Measurements from ENCODE around the gene POLN. TPM values are rescaled to one million over a fixed set of nuclear protein-coding genes. Genes with fewer than 3 reads are reported as not detected.
"Not testable (repeated sequence)": the region's sequence is repeated elsewhere in the genome, so short reads cannot be mapped to it uniquely, and the experiment has no call there.

The POLN gene
- total RNA-seq, 4 donors from 2014 or later = 0.27 to 2.6 (median 1.4) TPM

GRCh38 chr4:2226261-2226660 is 15.7 kb downstream of the POLN start:
- Histone ChIP-seq H3K9me3 (no peaks in the 10 kb centered on the region), H3K4me1 (no peaks in the 10 kb centered on the region), H3K4me3 (no peak overlapping the region), H3K27me3 (no peaks in the 10 kb centered on the region), H3K27ac (no peak overlapping the region), H3K36me3 (peaks cover 0 to 4% (median 0%) of the 10 kb centered on the region in 4 donors)
- TF ChIP-seq EP300 (IDR thresholded peaks at IDR 0.05; ENCODE audit: low read depth) (no peak), POLR2A (IDR thresholded peaks at IDR 0.05) (no peak), POLR2AphosphoS5 (IDR thresholded peaks at IDR 0.05) (no peak)
- TF ChIP-seq, protein P1, sequence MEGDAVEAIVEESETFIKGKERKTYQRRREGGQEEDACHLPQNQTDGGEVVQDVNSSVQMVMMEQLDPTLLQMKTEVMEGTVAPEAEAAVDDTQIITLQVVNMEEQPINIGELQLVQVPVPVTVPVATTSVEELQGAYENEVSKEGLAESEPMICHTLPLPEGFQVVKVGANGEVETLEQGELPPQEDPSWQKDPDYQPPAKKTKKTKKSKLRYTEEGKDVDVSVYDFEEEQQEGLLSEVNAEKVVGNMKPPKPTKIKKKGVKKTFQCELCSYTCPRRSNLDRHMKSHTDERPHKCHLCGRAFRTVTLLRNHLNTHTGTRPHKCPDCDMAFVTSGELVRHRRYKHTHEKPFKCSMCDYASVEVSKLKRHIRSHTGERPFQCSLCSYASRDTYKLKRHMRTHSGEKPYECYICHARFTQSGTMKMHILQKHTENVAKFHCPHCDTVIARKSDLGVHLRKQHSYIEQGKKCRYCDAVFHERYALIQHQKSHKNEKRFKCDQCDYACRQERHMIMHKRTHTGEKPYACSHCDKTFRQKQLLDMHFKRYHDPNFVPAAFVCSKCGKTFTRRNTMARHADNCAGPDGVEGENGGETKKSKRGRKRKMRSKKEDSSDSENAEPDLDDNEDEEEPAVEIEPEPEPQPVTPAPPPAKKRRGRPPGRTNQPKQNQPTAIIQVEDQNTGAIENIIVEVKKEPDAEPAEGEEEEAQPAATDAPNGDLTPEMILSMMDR (IDR thresholded peaks at IDR 0.05) = no peak
- in situ Hi-C loops (cut with MboI; ENCODE audit: low pct_ligation_motif_present in 1 of 4, low pct_unique_long_range_greater_than_20kb in 1 of 4, low sequenced_read_pairs in 3 of 4) (loop anchor here in 3 of 4 donors (10.0 to 25.0 kb wide), 4 partner anchors 49 to 236 kb away; partner anchors contain the start of genes CFAP99 (in 1 of the 3), RNF4 (in 1 of the 3) and ZFYVE28 (in 1 of the 3)), intact Hi-C loops (cut with DNase I; ENCODE audit: low total_unique reads) (no loop called here)
- WGBS, 2 donors (ENCODE audit: low coverage in 1 of 2) = 80 to 100% methylated on average over 2 of the region's 2 CpGs
- DNase-seq = no peak

DNA sequence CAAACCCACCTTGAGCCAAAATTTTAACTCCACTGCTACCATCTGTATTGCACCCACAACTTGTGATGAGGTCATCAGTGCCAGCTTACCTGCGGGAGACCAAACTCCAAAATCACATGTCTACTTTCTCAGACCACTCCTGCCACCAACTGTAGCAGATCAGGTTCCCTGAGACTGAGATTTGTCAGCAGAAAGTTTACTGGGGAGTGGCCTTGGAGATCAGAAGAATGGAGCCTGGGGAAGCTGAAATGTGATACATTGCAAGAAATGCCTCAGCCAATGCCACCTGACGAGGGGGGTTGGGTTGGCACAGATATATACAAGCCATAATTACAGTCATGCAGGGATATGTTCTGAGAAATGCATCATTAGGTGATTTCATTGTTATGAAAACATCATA is 19.1 kb downstream of the POLN start:
- Histone ChIP-seq H3K4me1 (no peaks in the 10 kb centered on the region), H3K36me3 (no peaks in the 10 kb centered on the region), H3K9me3 (no peaks in the 10 kb centered on the region), H3K27me3 (no peaks in the 10 kb centered on the region), H3K27ac (no peak overlapping the region), H3K4me3 (no peak overlapping the region)
- in situ Hi-C loops (cut with MboI; ENCODE audit: low pct_ligation_motif_present in 1 of 4, low pct_unique_long_range_greater_than_20kb in 1 of 4, low sequenced_read_pairs in 3 of 4) = loop anchor here in 3 of 4 donors (10.0 to 25.0 kb wide), 3 partner anchors 52 to 222 kb away; no protein-coding TSS in a partner anchor
- no peak for DNase-seq
- intact Hi-C loops (cut with DNase I; ENCODE audit: low total_unique reads) = no loop called here
- WGBS, 2 donors (ENCODE audit: low coverage in 1 of 2) = 93% methylated on average over 2 of the region's 2 CpGs; no CpG with 5 or more reads in 1 of the 2 donors
- TF ChIP-seq POLR2A (IDR thresholded peaks at IDR 0.05) (no peak), POLR2AphosphoS5 (IDR thresholded peaks at IDR 0.05) (no peak), EP300 (IDR thresholded peaks at IDR 0.05; ENCODE audit: low read depth) (no peak)
- TF ChIP-seq, protein P1 (IDR thresholded peaks at IDR 0.05) = no peak

- in situ Hi-C loops (cut with MboI; ENCODE audit: low pct_ligation_motif_present in 1 of 4, low pct_unique_long_range_greater_than_20kb in 1 of 4, low sequenced_read_pairs in 3 of 4) = loop anchor here in 3 of 4 donors (10.0 to 25.0 kb wide), 3 partner anchors 53 to 223 kb away; no protein-coding TSS in a partner anchor
- H3K27me3 ChIP-seq; H3K9me3 ChIP-seq; H3K27ac ChIP-seq; H3K4me1 ChIP-seq; intact Hi-C loops (cut with DNase I; ENCODE audit: low total_unique reads); H3K4me3 ChIP-seq; DNase-seq; H3K36me3 ChIP-seq: not testable (repeated sequence)
- 78% methylated on average over 4 of the region's 4 CpGs; no CpG with 5 or more reads in 1 of the 2 donors for WGBS, 2 donors (ENCODE audit: low coverage in 1 of 2)
Measured at GRCh38 chr4:2221378-2221777, 20.5 kb downstream of the POLN start.

DNA sequence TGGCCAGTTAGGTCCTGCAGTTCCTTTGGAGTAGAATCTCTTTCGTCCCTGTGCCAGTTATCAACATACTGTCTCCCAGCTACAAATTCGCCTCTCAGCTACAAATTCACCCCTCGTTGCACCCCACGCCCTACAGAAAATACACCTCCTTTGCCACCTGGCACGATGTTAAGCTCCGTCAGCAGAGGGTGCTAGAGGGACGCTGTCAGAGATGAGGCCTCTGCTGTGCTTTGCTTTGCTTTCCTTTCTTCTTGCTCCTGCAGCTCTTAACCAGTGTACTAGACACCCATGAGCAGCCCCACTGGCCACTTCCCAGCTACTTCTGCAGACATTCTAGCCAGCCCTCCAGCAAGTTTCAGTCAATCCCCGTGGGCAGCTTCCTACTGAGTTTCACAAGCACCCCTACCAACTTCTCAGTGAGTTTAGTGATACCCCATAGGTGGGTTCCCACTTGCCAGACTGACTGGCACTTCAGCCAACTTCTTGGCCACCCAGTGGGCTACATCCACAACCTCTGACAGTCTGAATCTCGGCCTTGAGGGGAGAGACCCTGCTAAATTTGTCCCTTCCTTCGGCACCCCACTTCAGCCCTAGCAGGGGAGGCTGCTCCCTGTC is 21.8 kb downstream of the POLN start:
- TF ChIP-seq EP300 (IDR thresholded peaks at IDR 0.05; ENCODE audit: low read depth) (no peak), POLR2AphosphoS5 (IDR thresholded peaks at IDR 0.05) (no peak), POLR2A (IDR thresholded peaks at IDR 0.05) (no peak)
- TF ChIP-seq, protein P1 (IDR thresholded peaks at IDR 0.05) = peak; percentile 79 to 82 (median 79)
- in situ Hi-C loops (cut with MboI; ENCODE audit: low pct_ligation_motif_present in 1 of 4, low pct_unique_long_range_greater_than_20kb in 1 of 4, low sequenced_read_pairs in 3 of 4) (loop anchor here in 3 of 4 donors (10.0 to 25.0 kb wide), 3 partner anchors 55 to 225 kb away; no protein-coding TSS in a partner anchor), intact Hi-C loops (cut with DNase I; ENCODE audit: low total_unique reads) (no loop called here)
- Histone ChIP-seq H3K4me1 (no peaks in the 10 kb centered on the region), H3K27ac (no peak overlapping the region), H3K27me3 (no peaks in the 10 kb centered on the region), H3K36me3 (no peaks in the 10 kb centered on the region), H3K9me3 (no peaks in the 10 kb centered on the region), H3K4me3 (no peak overlapping the region)
- WGBS, 2 donors (ENCODE audit: low coverage in 1 of 2) = 9 to 20% methylated on average over 3 to 10 of the region's 10 CpGs
- DNase-seq = peak; percentile 75

Measured in transverse colon (tissue), 4 donors.